Measurements from ENCODE around the gene AKR1C4.
"Not testable (repeated sequence)": the region's sequence is repeated elsewhere in the genome, so short reads cannot be mapped to it uniquely, and the experiment has no call there.

Gene AKR1C4

GRCh38 chr10:5209776-5210175 is 13.1 kb downstream of the AKR1C4 start:
- DNase-seq, result not testable (repeated sequence)

- DNase-seq, result not testable (repeated sequence)
These were observed 13.6 kb downstream of the AKR1C4 start for GRCh38 chr10:5210261-5210660.

- DNase-seq, result no peak
These were observed 15.3 kb downstream of the AKR1C4 start for GRCh38 chr10:5211696-5212536.

GRCh38 chr10:5216801-5217200 is 20.2 kb downstream of the AKR1C4 start:
- DNase-seq, result no peak

GRCh38 chr10:5219262-5219661 is 22.6 kb downstream of the AKR1C4 start:
- no peak for DNase-seq

GRCh38 chr10:5222942-5223341 is 26.3 kb downstream of the AKR1C4 start:
- DNase-seq, result not testable (repeated sequence)

GRCh38 chr10:5229019-5229418 is 32.4 kb downstream of the AKR1C4 start:
- DNase-seq, result no peak

GRCh38 chr10:5233324-5233723 is 36.7 kb downstream of the AKR1C4 start:
- no peak for DNase-seq

GRCh38 chr10:5234106-5234860 is 37.6 kb downstream of the AKR1C4 start:
- no peak for DNase-seq

- DNase-seq, result not testable (repeated sequence)
These were observed 40.9 kb downstream of the AKR1C4 start for GRCh38 chr10:5237541-5237940.

- no peak for DNase-seq
These were observed 45.9 kb downstream of the AKR1C4 start for GRCh38 chr10:5242585-5242984.

- no peak for DNase-seq
These were observed 46.9 kb downstream of the AKR1C4 start for GRCh38 chr10:5243521-5243987.

- no peak for DNase-seq
These were observed 55.8 kb downstream of the AKR1C4 start for GRCh38 chr10:5252177-5253037.

GRCh38 chr10:5254488-5254887 is 57.9 kb downstream of the AKR1C4 start:
- no peak for DNase-seq

- DNase-seq, result not testable (repeated sequence)
These were observed 61.1 kb downstream of the AKR1C4 start for GRCh38 chr10:5257768-5258167.

GRCh38 chr10:5259132-5259951 is 62.7 kb downstream of the AKR1C4 start:
- DNase-seq, result no peak

- no peak for DNase-seq
These were observed 63.4 kb downstream of the AKR1C4 start for GRCh38 chr10:5259952-5260578.

- DNase-seq, result no peak
These were observed 64.2 kb downstream of the AKR1C4 start for GRCh38 chr10:5260828-5261227.

GRCh38 chr10:5265139-5265538 is 68.5 kb downstream of the AKR1C4 start:
- no peak for DNase-seq

- no peak for DNase-seq
These were observed 69.7 kb downstream of the AKR1C4 start for GRCh38 chr10:5266351-5266750.

GRCh38 chr10:5266804-5267203 is 70.2 kb downstream of the AKR1C4 start:
- no peak for DNase-seq

GRCh38 chr10:5268234-5268633 is 71.6 kb downstream of the AKR1C4 start:
- DNase-seq, result no peak

Measured in 8988T (cell line).